Adrenal gland (tissue), 5 donors: Measurements from ENCODE around the gene NONO.
"Not testable (repeated sequence)": the region's sequence is repeated elsewhere in the genome, so short reads cannot be mapped to it uniquely, and the experiment has no call there.

Source experiments
- CTCF ChIP-seq, 6 experiments: fragments of 450-650 bp in 4 of 6; fragments of 200-600 bp in 2 of 6; sonication (generic) in 1 of 6; IDR thresholded peaks; 1 replicate in 5 of 6; 2 replicates in 1 of 6; pipeline versions ENCODE4 v1.5.1 to v1.8.0; 2016 to 2021; ENCODE audit warnings: antibody characterized with exemption in 6 of 6, mild to moderate bottlenecking in 2 of 6, moderate library complexity in 1 of 6
- POLR2A ChIP-seq, 2 donors: fragments of 450-650 bp; IDR thresholded peaks; one replicate each; pipeline ENCODE4 v1.6.1; 2017; ENCODE audit warnings: antibody characterized with exemption in 2 of 2, mild to moderate bottlenecking in 2 of 2, moderate library complexity in 1 of 2
- donor health status: DM: no; HTN: no; CAD: no.

- TF ChIP-seq CTCF, POLR2A (IDR thresholded peaks at IDR 0.05): not testable (repeated sequence)
Observed at GRCh38 chrX:71300064-71300463, 16.6 kb downstream of the NONO start.
